ENCODE measurements around the gene C6orf62. TPM values are rescaled to one million over a fixed set of nuclear protein-coding genes. Genes with fewer than 3 reads are reported as not detected.
"Not testable (repeated sequence)": the region's sequence is repeated elsewhere in the genome, so short reads cannot be mapped to it uniquely, and the experiment has no call there.

Gene C6orf62
- polyA plus RNA-seq, 3 donors, result 112 to 139 (median 124) TPM

- DNase-seq, result not testable (repeated sequence)
Observed at GRCh38 chr6:24750878-24751277, 31.9 kb upstream of the C6orf62 start.

- DNase-seq, result no peak
Observed at GRCh38 chr6:24749297-24749696, 30.3 kb upstream of the C6orf62 start.

- DNase-seq, result no peak
Observed at GRCh38 chr6:24744911-24745310, 26.0 kb upstream of the C6orf62 start.

- no peak for DNase-seq
Observed at GRCh38 chr6:24743944-24744335, 25.0 kb upstream of the C6orf62 start.

- DNase-seq, result no peak
Observed at GRCh38 chr6:24743265-24743943, 24.4 kb upstream of the C6orf62 start.

GRCh38 chr6:24742216-24742738, 23.3 kb upstream of the C6orf62 start:
- DNase-seq, result no peak

- no peak for DNase-seq
Observed at GRCh38 chr6:24740861-24741260, 21.9 kb upstream of the C6orf62 start.

DNA sequence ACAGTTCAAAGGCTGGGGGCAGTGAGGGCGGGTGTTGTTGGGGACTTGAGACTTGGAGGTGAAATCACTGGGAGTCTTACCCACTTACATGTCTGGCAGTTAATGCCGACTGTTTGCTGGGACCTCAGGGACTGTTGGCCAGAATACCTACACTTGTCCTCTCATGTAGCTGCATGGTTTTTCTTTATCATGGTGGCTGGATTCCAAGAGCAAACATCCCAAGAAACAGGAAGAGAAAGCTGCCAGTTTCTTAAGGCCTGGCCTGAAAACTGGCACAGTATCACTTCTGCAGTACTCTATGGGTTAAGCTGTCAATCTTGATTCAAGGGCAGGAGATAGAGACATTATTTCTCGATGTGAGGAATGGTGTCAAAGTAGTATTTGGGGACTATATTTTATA, 19.8 kb upstream of the C6orf62 start:
- DNase-seq, result no peak

GRCh38 chr6:24734710-24735109, 15.8 kb upstream of the C6orf62 start:
- DNase-seq, result not testable (repeated sequence)

- no peak for DNase-seq
Observed at GRCh38 chr6:24734166-24734565, 15.2 kb upstream of the C6orf62 start.

DNA sequence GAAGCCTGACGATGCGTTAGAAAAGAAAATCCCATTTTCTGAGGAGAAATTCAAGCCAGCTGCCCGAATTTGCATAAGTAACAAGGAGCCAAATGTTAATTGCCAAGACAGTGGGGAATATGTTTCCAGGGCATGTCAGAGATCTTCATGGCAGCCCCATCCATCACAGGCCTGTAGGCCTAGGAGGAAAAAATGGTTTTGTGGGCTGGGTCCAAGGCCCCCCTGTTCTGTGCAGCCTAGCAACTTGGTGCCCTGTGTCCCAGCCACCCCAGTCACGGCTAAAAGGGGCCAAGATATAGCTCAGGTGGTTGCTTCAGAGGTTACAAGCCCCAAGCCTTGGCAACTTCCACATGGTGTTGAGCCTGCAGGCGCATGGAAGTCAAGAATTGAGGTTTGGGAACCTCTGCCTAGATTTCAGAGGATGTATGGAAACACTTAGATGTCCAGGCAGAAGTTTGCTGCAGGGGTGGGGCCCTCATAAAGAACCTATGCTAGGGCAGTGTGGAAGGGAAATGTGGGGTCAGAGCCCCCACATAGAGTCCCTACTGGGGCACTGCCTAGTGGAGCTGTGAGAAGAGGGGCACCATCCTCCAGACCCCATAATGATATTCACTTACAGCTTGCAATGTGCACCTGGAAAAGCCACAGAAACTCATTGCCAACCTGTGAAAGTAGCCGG, 12.6 kb upstream of the C6orf62 start:
- DNase-seq, result not testable (repeated sequence)

- DNase-seq, result not testable (repeated sequence)
Observed at GRCh38 chr6:24730653-24731052, 11.7 kb upstream of the C6orf62 start.

DNA sequence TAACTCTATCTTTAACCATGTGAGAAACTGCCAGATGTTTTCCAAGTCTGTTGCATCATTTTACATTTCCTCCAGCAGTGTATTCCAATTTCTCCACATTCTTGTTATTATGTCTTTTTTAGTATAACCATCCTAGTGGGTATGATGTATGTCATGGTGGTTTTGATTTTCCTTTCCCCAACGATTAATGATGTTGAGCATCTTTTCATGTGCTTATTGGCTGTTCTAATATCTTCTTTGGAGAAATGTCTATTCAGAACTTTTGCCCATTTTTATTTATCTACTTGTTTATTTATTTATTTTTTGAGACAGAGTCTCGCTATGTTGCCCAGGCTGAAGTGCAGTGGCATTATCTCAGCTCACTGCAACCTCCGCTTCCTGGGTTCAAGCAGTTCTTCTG, 4.3 kb upstream of the C6orf62 start:
- no peak for DNase-seq

DNA sequence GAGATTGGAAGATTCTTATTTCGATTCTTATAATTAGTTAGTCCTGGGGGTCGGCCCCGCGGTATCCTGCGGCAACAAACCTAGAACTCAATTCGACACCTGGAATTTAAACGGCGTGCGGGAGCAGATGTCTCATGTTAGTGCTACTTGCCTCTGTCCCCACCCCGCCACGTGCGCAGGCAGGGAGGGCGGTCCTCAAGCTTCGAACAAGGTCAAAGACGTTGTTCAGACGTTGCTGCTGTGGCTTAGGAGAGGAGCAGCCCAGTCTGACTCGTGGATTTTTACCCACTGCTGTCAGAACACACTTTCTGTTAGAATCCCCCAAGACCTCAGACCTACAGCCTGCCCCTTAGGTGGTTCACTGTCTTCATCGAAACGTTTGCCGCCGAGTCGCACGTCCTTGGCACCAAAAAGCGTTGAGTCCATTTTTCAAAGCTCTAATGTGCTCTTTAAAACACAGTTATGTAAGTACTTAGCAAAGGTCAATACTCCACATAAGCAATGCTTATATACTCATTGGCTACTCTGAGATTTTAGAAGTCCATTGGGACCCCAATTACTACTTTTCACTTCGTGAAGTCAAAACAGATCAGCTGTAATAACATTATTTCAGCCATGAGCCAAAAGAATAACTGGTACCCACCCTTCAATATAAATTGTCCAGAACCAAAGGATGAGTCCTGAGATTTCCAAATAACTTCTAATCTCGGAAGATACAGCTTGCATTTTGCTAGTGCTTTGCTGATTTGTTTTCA, 2.7 kb upstream of the C6orf62 start:
- DNase-seq, result no peak

DNA sequence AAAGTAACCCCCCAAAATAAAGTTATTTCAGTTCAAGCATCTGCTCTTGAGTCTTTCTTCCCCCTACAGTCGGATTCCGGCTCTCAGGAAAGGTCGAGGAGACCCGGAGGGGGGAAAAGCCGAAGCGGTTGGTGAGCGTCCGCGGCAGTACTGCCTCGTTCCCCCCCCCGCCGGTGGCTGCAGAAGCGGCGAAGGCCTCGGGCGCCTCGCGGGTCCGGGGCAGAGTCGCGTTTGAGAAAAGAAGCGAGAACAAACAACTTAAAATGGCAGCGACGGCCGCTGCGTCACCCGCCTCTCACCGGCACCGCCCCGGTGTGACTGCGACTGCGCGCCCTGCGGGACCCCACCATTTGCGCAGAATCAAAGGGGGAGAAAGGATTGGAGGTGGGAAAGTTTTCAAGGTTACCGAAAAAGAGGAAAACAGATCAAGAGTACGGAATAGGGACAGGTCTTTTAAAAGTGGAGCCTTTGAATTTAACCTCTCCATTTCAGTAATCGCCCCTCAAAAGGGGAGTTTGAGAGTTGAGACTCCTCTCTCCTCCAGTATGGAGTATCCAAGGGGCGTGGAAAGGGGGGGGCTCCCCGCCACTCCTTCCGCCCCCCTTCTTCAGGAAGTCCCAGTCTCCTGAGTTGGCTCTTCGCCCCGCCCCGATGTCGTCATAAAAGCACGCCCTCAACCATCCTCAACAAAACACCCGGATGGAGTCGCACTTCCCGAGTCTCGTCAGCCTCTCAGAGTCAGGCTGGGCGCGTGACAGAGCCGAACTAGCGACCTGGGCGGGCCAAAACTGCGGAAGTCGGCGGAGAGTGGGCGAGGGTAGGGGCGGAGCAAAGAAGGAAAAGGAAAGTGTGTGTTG, 1.9 kb upstream of the C6orf62 start:
- DNase-seq, result peak; percentile 100

GRCh38 chr6:24720131-24720603, 1.2 kb upstream of the C6orf62 start:
- peak; percentile 21 for DNase-seq

DNA sequence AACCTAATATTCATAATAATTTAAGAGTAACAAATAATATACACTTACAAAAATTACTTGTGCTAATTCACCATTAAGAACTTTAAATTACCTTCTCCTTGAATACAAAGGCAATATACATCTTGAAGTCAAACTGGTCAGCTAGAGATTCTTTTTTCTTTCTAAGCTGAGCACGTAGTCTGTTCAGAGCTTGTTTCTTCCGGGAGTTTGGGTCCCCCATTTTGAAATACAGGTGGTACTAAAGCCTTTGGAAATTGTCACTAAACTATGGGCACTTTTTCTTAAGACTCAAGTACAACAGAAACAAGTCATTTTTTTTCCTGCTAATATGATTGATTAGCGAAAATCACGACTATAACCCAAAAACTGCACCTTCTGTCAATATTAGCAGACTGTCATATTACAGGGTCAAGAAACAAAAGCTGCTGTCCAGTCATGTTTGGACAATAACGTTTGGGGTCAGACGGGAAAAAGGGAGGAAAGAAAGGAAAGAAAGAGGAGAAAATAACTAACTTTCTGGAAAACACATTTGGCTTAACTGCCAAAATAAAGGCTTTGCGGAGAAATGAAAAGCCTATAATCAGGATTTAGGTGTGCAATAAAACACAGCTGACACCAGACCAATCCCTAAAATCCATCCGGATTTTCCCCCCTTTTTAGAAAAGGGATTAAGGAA, 367 bp downstream of the C6orf62 start:
- DNase-seq, result no peak

DNA sequence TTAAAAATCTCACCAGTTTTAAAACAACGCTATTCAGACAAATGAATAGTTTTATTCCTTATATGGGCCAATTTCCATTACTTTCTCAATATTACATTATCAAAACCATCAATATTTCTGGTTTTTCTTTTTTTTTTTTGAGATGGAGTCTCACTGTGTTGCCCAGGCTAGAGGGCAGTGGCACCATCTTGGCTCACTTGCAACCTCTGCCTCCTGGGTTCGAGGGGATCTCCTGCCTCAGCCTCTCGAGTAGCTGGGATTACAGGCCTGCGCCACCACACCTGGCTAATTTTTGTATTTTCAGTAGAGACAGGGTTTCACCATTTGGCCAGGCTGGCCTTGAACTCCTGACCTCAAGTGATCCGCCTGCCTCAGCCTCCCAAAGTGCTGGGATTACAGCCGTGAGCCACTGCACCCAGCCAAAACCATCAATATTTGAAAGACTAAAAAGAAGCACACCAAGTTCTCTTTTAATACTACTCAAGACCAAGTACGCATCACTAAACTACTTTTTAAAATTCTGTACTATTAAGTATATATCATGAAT, 2.3 kb downstream of the C6orf62 start:
- not testable (repeated sequence) for DNase-seq

GRCh38 chr6:24710519-24711303, 8.2 kb downstream of the C6orf62 start:
- DNase-seq, result no peak
